ENCODE results near the gene SH3RF1.

SH3RF1 gene

DNA sequence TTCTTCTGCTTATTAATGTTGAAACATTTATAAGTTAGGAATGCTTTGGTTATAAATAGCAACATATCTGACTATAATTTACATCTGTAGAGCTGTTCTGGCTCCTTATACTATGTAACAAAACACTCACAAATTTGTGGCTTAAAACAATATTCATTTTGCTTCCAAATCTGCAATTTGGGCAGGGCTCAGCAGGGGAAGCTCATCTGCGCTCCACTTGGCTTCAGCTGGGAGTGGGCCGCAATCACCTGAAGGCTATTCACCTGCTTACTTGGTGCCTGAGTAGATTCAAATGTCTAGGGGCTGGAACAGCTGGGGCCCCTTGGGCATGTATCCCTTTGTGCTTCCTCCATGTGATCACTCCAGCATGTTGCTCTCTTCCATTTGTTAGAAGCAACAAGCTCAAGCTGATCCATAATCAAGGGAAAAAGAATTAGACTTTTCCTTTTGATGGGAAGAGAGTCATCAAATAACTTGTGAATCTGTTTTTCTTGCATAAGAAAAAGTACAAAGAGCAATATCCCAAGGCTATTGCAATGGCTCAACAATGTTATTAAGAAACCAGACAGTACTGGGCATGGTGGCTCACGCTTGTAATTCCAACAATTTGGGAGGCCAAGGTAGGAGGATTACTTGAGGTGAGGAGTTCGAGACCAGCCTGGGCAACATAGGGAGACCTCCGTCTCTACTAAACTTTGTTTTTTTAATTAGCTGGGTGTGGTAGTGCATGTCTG is 225.9 kb downstream of the SH3RF1 start:
- DNase-seq (ENCODE audit: low spot score) = no peak

Measured in SK-N-DZ (cell line).